ENCODE results near the gene TLK1.
"Not testable (repeated sequence)": the region's sequence is repeated elsewhere in the genome, so short reads cannot be mapped to it uniquely, and the experiment has no call there.

TLK1 gene

GRCh38 chr2:171169333-171169732, 8.6 kb upstream of the TLK1 start:
- DNase-seq: no peak

- DNase-seq: no peak
Measured at GRCh38 chr2:171167352-171167997, 6.8 kb upstream of the TLK1 start.

- DNase-seq: no peak
Measured at GRCh38 chr2:171166328-171166983, 5.8 kb upstream of the TLK1 start.

- DNase-seq: no peak
Measured at GRCh38 chr2:171165967-171166327, 5.3 kb upstream of the TLK1 start.

GRCh38 chr2:171163261-171163660, 2.6 kb upstream of the TLK1 start:
- no peak for DNase-seq

- DNase-seq: not testable (repeated sequence)
Measured at GRCh38 chr2:171162522-171163197, 2.0 kb upstream of the TLK1 start.

- peak; percentile 69 for DNase-seq
Measured at GRCh38 chr2:171160956-171161740, 455 bp upstream of the TLK1 start.

GRCh38 chr2:171159372-171160118, 1.1 kb downstream of the TLK1 start:
- peak; percentile 82 for DNase-seq

- peak; percentile 80 for DNase-seq
Measured at GRCh38 chr2:171158790-171159371, 1.8 kb downstream of the TLK1 start.

- DNase-seq: no peak
Measured at GRCh38 chr2:171158036-171158789, 2.5 kb downstream of the TLK1 start.

- DNase-seq: no peak
Measured at GRCh38 chr2:171157109-171157500, 3.6 kb downstream of the TLK1 start.

GRCh38 chr2:171154348-171154747, 6.3 kb downstream of the TLK1 start:
- no peak for DNase-seq

- DNase-seq: no peak
Measured at GRCh38 chr2:171150694-171151285, 9.9 kb downstream of the TLK1 start.

GRCh38 chr2:171149986-171150693, 10.6 kb downstream of the TLK1 start:
- no peak for DNase-seq

GRCh38 chr2:171149171-171149938, 11.3 kb downstream of the TLK1 start:
- no peak for DNase-seq

GRCh38 chr2:171147081-171147480, 13.6 kb downstream of the TLK1 start:
- DNase-seq: no peak

- no peak for DNase-seq
Measured at GRCh38 chr2:171146633-171147032, 14.1 kb downstream of the TLK1 start.

GRCh38 chr2:171146071-171146470, 14.6 kb downstream of the TLK1 start:
- DNase-seq: no peak

- DNase-seq: no peak
Measured at GRCh38 chr2:171143670-171144062, 17.0 kb downstream of the TLK1 start.

- no peak for DNase-seq
Measured at GRCh38 chr2:171142398-171142797, 18.3 kb downstream of the TLK1 start.

Measured in NCI-H1694 treated with DMSO at 0.1 percent for 48 hours (cell line).